Sigmoid colon (tissue), 7 donors: ENCODE measurements around the gene ERBB3. TPM values are rescaled to one million over a fixed set of nuclear protein-coding genes. Genes with fewer than 3 reads are reported as not detected.
A peak's percentile ranks its signal among the peaks of the same experiment; 100 is the strongest.
"Not testable (repeated sequence)": the region's sequence is repeated elsewhere in the genome, so short reads cannot be mapped to it uniquely, and the experiment has no call there.

ENCODE experiments used
- DNase-seq: peaks from one replicate; pipeline ENCODE4 v3.0.0-alpha.2; 2019
- H3K27ac ChIP-seq, 4 donors: fragments of 200-600 bp; sonication (generic); one replicate each; pipeline ENCODE4 v1.5.1; 2016 to 2019; ENCODE audit warnings: mild to moderate bottlenecking in 1 of 4
- H3K27me3 ChIP-seq, 3 donors: fragments of 200-600 bp; sonication (generic); one replicate each; pipeline ENCODE4 v1.5.1; 2019; ENCODE audit warnings: mild to moderate bottlenecking in 1 of 3
- H3K36me3 ChIP-seq, 4 donors: fragments of 200-600 bp; sonication (generic); one replicate each; pipeline ENCODE4 v1.5.1; 2016 to 2019
- H3K4me1 ChIP-seq, 4 donors: fragments of 200-600 bp; sonication (generic); one replicate each; pipeline ENCODE4 v1.5.1; 2017 to 2019
- H3K4me3 ChIP-seq, 4 donors: fragments of 200-600 bp; sonication (generic); one replicate each; pipeline ENCODE4 v1.5.1; 2017 to 2019; ENCODE audit warnings: mild to moderate bottlenecking in 2 of 4, moderate library complexity in 1 of 4
- H3K9me3 ChIP-seq, 4 donors: fragments of 200-600 bp in 3 of 4; sonication (generic) in 3 of 4; one replicate each; pipeline versions ENCODE4 v1.5.1 to v1.6.1; 2013 to 2019
- EP300 ChIP-seq, 4 donors: sonication (generic); formaldehyde crosslinking; IDR thresholded peaks; one replicate each; pipeline ENCODE4 v1.6.1; 2017; ENCODE audit warnings: antibody characterized with exemption in 4 of 4
- POLR2A ChIP-seq, 2 donors: fragments of 450-650 bp; IDR thresholded peaks; one replicate each; pipeline ENCODE4 v1.6.1; 2016; ENCODE audit warnings: antibody characterized with exemption in 2 of 2, mild to moderate bottlenecking in 2 of 2, moderate library complexity in 2 of 2
- POLR2AphosphoS5 ChIP-seq, 4 donors: sonication (generic); formaldehyde crosslinking; IDR thresholded peaks; one replicate each; pipeline ENCODE4 v1.6.1; 2017; ENCODE audit warnings: antibody characterized with exemption in 4 of 4
- WGBS, 2 donors: extraction: QIAGEN DNeasy Blood & Tissue Kit; methylation state at CpG; one replicate each; pipeline ENCODE4 v1.1.7; 2013; 5-methylcytosine and 5-hydroxymethylcytosine counted together
- intact Hi-C: fragments of 100-400 bp; cut with DNase I; formaldehyde crosslinking; loops from one replicate; pipeline ENCODE4 v1.15.1; 2023
- polyA plus RNA-seq, 3 donors: library from polyadenylated mRNA; stranded (reverse); fragments of 200-250 nt; gene quantifications; one replicate each; pipeline ENCODE4 v1.2.3, GENCODE V29; 2013
- total RNA-seq, 4 donors: library from RNA; depleted of rRNA; stranded (reverse); fragments of >200 nt; gene quantifications; one replicate each; pipeline ENCODE4 v1.1.0, GENCODE V29; 2016
- TF ChIP-seq, protein P1 (sequence below), 4 experiments: fragments of 450-650 bp in 3 of 4; fragments of 200-600 bp in 1 of 4; IDR thresholded peaks; one replicate each; pipeline ENCODE4 v1.5.1; 2016 to 2019; ENCODE audit warnings: antibody characterized with exemption in 4 of 4, mild to moderate bottlenecking in 3 of 4, moderate library complexity in 2 of 4
- donor health status: healthy with polysubstance abuse.
- donor health status: Bipolar disorder and iron deficiency.
- donor health status: healthy.

Gene ERBB3
- total and polyA plus RNA-seq, 7 donors, result 10.2 to 69.8 (median 21.4) TPM

DNA sequence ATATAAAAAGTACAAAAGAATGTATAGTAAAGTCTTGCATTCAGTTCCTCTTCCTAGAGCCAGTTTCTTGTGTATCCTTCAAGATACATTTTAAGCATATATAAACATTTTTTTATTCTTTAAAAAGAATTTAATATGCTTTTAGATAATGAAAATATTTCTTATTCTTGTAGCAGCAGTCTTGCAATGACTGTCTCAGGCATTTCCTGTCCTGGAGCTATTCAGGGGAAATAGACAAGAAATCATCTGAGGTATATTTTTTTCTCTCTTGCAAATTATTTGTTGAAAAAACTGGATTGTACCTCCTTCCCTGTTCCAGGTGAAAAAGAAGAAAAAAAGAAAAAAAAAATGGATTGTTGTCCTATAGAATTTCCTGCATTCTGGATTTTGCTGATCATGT lies 17.0 kb upstream of the ERBB3 start:
- no peaks in the 10 kb centered on the region for H3K36me3 ChIP-seq
- H3K27ac ChIP-seq, result no peak overlapping the region
- no peak for TF ChIP-seq EP300 (IDR thresholded peaks at IDR 0.05)
- intact Hi-C loops, result no loop called here
- H3K27me3 ChIP-seq, result no peaks in the 10 kb centered on the region
- DNase-seq, result no peak
- H3K9me3 ChIP-seq, result no peaks in the 10 kb centered on the region
- no peaks in the 10 kb centered on the region for H3K4me1 ChIP-seq
- H3K4me3 ChIP-seq, result no peak overlapping the region

DNA sequence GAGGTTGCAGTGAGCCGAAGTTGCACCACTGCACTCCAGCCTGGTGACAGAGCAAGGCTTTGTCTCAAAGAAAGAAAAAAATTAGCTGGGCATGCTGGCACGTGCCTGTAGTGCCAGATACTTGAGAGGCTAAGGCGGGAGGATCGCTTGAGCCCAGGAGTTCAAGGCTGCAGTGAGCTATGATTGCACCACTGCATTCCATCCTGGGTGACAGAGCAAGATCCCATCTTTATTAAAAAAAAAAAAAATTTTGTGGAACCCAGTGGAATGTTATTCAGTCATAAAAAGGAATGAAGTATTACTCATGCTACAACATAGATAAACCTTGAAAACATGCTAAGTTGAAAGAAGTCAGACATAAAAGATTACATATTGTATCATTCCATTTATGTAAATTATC lies 8.3 kb upstream of the ERBB3 start:
- peak; percentile 15 for DNase-seq
- WGBS, 2 donors, result 87 to 88% methylated on average over 4 of the region's 4 CpGs
- TF ChIP-seq EP300 (IDR thresholded peaks at IDR 0.05) (no peak), POLR2A (IDR thresholded peaks at IDR 0.05) (no peak), POLR2AphosphoS5 (IDR thresholded peaks at IDR 0.05) (no peak)
- TF ChIP-seq, protein P1, sequence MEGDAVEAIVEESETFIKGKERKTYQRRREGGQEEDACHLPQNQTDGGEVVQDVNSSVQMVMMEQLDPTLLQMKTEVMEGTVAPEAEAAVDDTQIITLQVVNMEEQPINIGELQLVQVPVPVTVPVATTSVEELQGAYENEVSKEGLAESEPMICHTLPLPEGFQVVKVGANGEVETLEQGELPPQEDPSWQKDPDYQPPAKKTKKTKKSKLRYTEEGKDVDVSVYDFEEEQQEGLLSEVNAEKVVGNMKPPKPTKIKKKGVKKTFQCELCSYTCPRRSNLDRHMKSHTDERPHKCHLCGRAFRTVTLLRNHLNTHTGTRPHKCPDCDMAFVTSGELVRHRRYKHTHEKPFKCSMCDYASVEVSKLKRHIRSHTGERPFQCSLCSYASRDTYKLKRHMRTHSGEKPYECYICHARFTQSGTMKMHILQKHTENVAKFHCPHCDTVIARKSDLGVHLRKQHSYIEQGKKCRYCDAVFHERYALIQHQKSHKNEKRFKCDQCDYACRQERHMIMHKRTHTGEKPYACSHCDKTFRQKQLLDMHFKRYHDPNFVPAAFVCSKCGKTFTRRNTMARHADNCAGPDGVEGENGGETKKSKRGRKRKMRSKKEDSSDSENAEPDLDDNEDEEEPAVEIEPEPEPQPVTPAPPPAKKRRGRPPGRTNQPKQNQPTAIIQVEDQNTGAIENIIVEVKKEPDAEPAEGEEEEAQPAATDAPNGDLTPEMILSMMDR (IDR thresholded peaks at IDR 0.05), result no peak

DNA sequence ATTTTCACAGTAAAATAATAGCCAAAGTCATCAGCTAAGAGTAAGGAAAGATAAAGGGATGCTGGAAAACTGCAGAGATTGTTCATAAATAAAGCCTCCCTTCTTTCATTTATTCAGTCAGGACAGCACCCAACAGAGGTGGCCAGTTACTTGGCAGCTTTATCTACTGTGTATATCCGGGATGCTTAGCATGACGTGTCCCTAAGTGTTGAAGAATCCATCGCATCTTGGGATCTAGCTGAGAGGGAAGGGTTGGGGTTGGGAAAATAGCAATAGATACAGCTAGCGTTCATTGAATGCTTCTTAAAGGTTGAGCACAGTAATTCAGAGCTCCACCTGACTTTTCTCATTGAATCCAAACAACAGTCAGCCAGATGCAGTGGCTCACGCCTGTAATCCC lies 5.6 kb upstream of the ERBB3 start:
- intact Hi-C loops, result no loop called here
- no peak for TF ChIP-seq POLR2A (IDR thresholded peaks at IDR 0.05)
- TF ChIP-seq EP300 (IDR thresholded peaks at IDR 0.05), result no peak
- TF ChIP-seq POLR2AphosphoS5 (IDR thresholded peaks at IDR 0.05), result no peak
- TF ChIP-seq, protein P1 (IDR thresholded peaks at IDR 0.05), result no peak
- Histone ChIP-seq H3K4me3 (no peak overlapping the region), H3K4me1 (peaks cover 0 to 9% (median 8%) of the 10 kb centered on the region in 4 donors), H3K27ac (no peak overlapping the region), H3K9me3 (no peaks in the 10 kb centered on the region), H3K27me3 (no peaks in the 10 kb centered on the region), H3K36me3 (no peaks in the 10 kb centered on the region)
- 89 to 91% methylated on average over 5 of the region's 5 CpGs for WGBS, 2 donors
- DNase-seq, result peak; percentile 1

More for the DNA sequence above, 8.3 kb upstream of the ERBB3 start:
- Histone ChIP-seq H3K4me1 (no peaks in the 10 kb centered on the region), H3K27me3 (no peaks in the 10 kb centered on the region), H3K4me3 (no peak overlapping the region), H3K27ac (no peak overlapping the region), H3K36me3 (no peaks in the 10 kb centered on the region), H3K9me3 (no peaks in the 10 kb centered on the region)
- intact Hi-C loops, result no loop called here

DNA sequence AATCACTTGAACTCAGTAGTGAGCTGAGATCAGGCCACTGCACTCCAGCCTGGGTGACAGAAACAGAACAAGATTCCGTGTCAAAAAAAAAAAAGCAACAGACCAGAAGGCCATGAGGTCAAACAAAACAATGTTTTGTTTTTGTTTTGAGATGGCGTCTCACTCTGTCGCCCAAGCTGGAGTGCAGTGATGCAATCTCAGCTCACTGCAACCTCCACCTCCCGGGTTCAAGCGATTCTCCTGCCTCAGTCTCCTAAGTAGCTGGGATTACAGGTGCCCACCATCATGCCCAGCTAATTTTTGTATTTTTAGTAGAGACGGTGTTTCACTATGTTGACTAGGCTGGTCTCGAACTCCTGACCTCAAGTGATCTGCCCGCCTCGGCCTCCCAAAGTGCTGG lies 2.0 kb upstream of the ERBB3 start:
- peak; percentile 0 for DNase-seq
- H3K27ac ChIP-seq, intact Hi-C loops, H3K36me3 ChIP-seq, H3K9me3 ChIP-seq, H3K4me3 ChIP-seq: not testable (repeated sequence)
- peaks cover 0 to 22% (median 18%) of the 10 kb centered on the region in 4 donors for H3K4me1 ChIP-seq
- H3K27me3 ChIP-seq, result peaks cover 0 to 14% (median 3%) of the 10 kb centered on the region in 3 donors
- 89 to 93% methylated on average over 9 of the region's 9 CpGs for WGBS, 2 donors

DNA sequence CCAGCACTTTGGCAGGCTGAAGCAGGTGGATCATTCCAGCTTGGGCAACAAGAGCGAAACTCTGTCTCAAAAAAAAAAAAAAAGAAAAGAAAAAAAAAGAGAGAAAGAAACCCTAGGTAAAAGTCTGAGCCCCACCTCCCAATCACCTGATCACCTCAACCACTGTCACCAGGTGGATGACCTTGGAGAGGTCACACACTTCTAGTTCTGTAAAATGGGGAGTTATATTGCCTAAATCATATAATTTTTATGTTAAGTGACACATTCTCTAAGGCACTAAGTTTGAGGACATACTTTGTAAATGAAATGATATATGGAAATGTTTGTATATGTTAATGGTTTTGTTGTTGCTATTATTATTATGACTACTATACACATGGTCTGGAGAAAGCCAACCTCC lies 1.5 kb upstream of the ERBB3 start:
- Histone ChIP-seq H3K27ac (peak overlapping the region; percentile 59 to 79 (median 76)), H3K9me3 (no peaks in the 10 kb centered on the region), H3K27me3 (peaks cover 0 to 14% (median 3%) of the 10 kb centered on the region in 3 donors), H3K4me1 (peaks cover 0 to 22% (median 18%) of the 10 kb centered on the region in 4 donors), H3K4me3 (peak overlapping the region in 1 of 4 donors; percentile 50), H3K36me3 (no peaks in the 10 kb centered on the region)
- DNase-seq, result no peak
- TF ChIP-seq, protein P1 (IDR thresholded peaks at IDR 0.05), result no peak
- no peak for TF ChIP-seq POLR2A (IDR thresholded peaks at IDR 0.05)
- 95 to 96% methylated on average over 1 of the region's 1 CpG for WGBS, 2 donors
- intact Hi-C loops, result no loop called here
